Measurements from ENCODE around the gene SETDB1.

- TF ChIP-seq CTCF (IDR thresholded peaks at IDR 0.05) (no peak), POLR2A (IDR thresholded peaks at IDR 0.05) (no peak)
Observed at GRCh38 chr1:150968491-150968890, 42.3 kb downstream of the SETDB1 start.
